Measurements from ENCODE around the gene CYP2E1. TPM values are rescaled to one million over a fixed set of nuclear protein-coding genes. Genes with fewer than 3 reads are reported as not detected.

Gene CYP2E1
- total RNA-seq, 1 donor from 2014 or later: 3.1 TPM

DNA sequence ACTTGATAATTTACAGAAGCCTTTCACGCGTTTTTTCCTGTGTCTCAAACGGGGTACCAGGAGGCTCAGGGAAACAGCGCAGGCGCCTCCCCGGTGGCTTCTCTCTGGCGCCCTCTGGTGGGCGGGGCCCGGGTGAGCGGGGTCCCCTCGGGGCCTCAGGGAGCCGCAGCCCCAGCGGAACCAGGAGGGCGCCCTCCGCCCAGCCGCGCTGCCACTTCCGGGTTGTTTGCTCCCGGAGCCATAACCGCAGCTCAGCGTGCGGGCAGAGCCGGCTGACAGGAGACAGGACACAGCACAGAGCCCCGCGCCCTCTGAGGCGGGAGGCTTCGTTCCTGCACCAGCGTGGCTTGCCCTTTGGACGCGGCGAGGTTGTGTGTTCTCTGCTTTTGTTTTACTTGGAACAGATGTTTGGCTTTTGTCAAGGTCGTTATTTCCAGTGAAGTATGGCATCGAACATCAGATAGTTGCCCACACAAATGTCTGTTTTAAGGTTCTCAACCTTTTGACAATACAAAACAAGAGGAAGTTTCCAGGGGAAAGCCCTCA lies 6.9 kb upstream of the CYP2E1 start:
- Mint-ChIP-seq H3K27me3 (ENCODE audit: unreplicated experiment) (peaks cover 12% of the 10 kb centered on the region), H3K9me3 (ENCODE audit: unreplicated experiment) (peaks cover 4% of the 10 kb centered on the region), H3K36me3 (ENCODE audit: unreplicated experiment) (no peaks in the 10 kb centered on the region), H3K27ac (ENCODE audit: unreplicated experiment) (no peak overlapping the region), H3K4me3 (ENCODE audit: unreplicated experiment) (no peak overlapping the region), H3K4me1 (ENCODE audit: unreplicated experiment) (no peaks in the 10 kb centered on the region)
- peak; percentile 42 for TF ChIP-seq CTCF (IDR thresholded peaks at IDR 0.05)
- DNase-seq (ENCODE audit: extremely low spot score, unreplicated experiment): no peak

DNA sequence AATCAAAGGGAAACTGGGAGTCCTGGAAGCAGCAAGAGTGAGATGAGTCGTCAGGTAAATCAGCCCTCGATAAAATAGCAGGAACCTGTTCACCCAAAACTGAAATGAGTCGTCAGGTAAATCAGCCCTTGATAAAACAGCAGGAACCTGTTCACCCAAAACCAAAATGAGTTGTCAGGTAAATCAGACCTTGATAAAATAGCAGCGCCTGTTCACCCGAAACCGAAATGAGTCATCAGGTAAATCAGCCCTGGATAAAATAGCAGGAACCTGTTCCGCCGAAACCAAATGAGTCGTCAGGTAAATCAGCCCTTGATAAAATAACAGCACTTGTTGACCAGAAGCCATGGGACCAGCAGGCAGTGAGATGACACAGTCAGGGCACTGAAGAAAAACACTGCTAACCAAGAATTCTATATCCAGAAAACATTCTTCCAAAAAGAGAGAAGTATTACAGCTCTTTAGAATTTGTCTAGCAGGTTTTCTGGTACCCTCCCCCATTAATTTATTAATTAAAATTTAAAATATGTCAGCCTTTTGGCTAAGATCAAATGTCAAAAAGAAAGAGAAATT lies 3.4 kb upstream of the CYP2E1 start:
- TF ChIP-seq CTCF (IDR thresholded peaks at IDR 0.05): no peak
- Mint-ChIP-seq H3K27me3 (ENCODE audit: unreplicated experiment) (no peaks in the 10 kb centered on the region), H3K36me3 (ENCODE audit: unreplicated experiment) (no peaks in the 10 kb centered on the region), H3K9me3 (ENCODE audit: unreplicated experiment) (no peaks in the 10 kb centered on the region), H3K4me3 (ENCODE audit: unreplicated experiment) (no peak overlapping the region), H3K4me1 (ENCODE audit: unreplicated experiment) (no peaks in the 10 kb centered on the region), H3K27ac (ENCODE audit: unreplicated experiment) (no peak overlapping the region)
- no peak for DNase-seq (ENCODE audit: extremely low spot score, unreplicated experiment)

- no peaks in the 10 kb centered on the region for H3K36me3 Mint-ChIP-seq (ENCODE audit: unreplicated experiment)
- no peak for TF ChIP-seq CTCF (IDR thresholded peaks at IDR 0.05)
- no peaks in the 10 kb centered on the region for H3K9me3 Mint-ChIP-seq (ENCODE audit: unreplicated experiment)
Observed at GRCh38 chr10:133525444-133525843, 1.7 kb upstream of the CYP2E1 start.

GRCh38 chr10:133527771-133528271 lies 658 bp downstream of the CYP2E1 start:
- Mint-ChIP-seq H3K27me3 (ENCODE audit: unreplicated experiment) (no peaks in the 10 kb centered on the region), H3K36me3 (ENCODE audit: unreplicated experiment) (no peaks in the 10 kb centered on the region), H3K27ac (ENCODE audit: unreplicated experiment) (no peak overlapping the region), H3K4me1 (ENCODE audit: unreplicated experiment) (no peaks in the 10 kb centered on the region), H3K4me3 (ENCODE audit: unreplicated experiment) (no peak overlapping the region), H3K9me3 (ENCODE audit: unreplicated experiment) (no peaks in the 10 kb centered on the region)
- no peak for TF ChIP-seq CTCF (IDR thresholded peaks at IDR 0.05)
- DNase-seq (ENCODE audit: extremely low spot score, unreplicated experiment): no peak

More at GRCh38 chr10:133525444-133525843, 1.7 kb upstream of the CYP2E1 start:
- no peaks in the 10 kb centered on the region for H3K27me3 Mint-ChIP-seq (ENCODE audit: unreplicated experiment)
- no peak overlapping the region for H3K4me3 Mint-ChIP-seq (ENCODE audit: unreplicated experiment)
- DNase-seq (ENCODE audit: extremely low spot score, unreplicated experiment): no peak
- H3K27ac Mint-ChIP-seq (ENCODE audit: unreplicated experiment): no peak overlapping the region
- no peaks in the 10 kb centered on the region for H3K4me1 Mint-ChIP-seq (ENCODE audit: unreplicated experiment)

DNA sequence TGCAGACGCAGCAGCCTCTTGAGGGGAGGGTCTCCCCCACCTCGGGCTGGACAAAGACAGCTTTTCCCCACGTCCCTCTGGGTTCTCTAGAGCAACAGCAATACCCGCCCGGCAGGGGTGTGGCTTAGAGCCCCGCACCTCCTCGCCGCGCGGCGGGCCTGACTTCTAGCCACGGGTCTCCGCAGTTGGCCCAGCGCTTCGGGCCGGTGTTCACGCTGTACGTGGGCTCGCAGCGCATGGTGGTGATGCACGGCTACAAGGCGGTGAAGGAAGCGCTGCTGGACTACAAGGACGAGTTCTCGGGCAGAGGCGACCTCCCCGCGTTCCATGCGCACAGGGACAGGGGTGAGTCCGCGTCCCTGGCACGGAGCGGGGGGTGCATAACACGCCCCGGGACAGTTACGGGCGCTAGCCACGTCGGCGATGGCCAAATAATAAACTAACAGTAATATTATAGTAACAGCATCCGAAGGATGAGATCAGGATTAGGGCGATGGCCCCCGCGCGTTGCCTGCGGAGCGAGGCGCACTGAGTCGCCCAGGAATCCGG lies 1.2 kb downstream of the CYP2E1 start:
- no peaks in the 10 kb centered on the region for H3K9me3 Mint-ChIP-seq (ENCODE audit: unreplicated experiment)
- no peak overlapping the region for H3K4me3 Mint-ChIP-seq (ENCODE audit: unreplicated experiment)
- H3K4me1 Mint-ChIP-seq (ENCODE audit: unreplicated experiment): no peaks in the 10 kb centered on the region
- no peak overlapping the region for H3K27ac Mint-ChIP-seq (ENCODE audit: unreplicated experiment)
- H3K27me3 Mint-ChIP-seq (ENCODE audit: unreplicated experiment): no peaks in the 10 kb centered on the region
- H3K36me3 Mint-ChIP-seq (ENCODE audit: unreplicated experiment): no peaks in the 10 kb centered on the region
- DNase-seq (ENCODE audit: extremely low spot score, unreplicated experiment): no peak
- TF ChIP-seq CTCF (IDR thresholded peaks at IDR 0.05): no peak
